VCaP (cell line): ENCODE measurements around the gene SPEN.
"Not testable (repeated sequence)": the region's sequence is repeated elsewhere in the genome, so short reads cannot be mapped to it uniquely, and the experiment has no call there.

Experiments
- H3K27ac ChIP-seq: fragments of 450-650 bp; 2 replicates; pipeline ENCODE4 v1.5.1; 2017
- TF ChIP-seq, protein P1 (sequence below): fragments of 450-650 bp; conservative IDR thresholded peaks from 2 replicates; pipeline ENCODE4 v1.5.1; 2017; ENCODE audit warnings: mild to moderate bottlenecking, moderate library complexity

The SPEN gene

DNA sequence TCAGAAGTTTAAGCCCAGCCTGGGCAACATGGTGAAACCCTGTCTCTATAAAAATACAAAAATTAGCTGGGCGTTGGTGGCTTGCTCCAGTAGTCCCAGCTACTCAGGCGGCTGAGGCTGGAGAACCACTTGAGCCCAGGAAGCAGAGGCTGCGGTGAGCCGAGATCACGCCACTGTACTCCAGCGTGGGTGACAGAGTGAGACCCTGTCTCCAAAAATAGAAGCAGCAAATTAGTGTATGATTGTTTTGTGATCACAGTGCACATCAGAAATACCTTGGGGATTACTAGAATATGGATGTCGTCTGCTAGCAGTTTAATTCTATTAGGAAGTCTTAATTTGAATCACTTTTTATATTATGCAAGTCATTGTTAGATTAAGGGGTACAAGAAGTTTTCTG lies 69.4 kb downstream of the SPEN start:
- H3K27ac ChIP-seq = no peak overlapping the region
- TF ChIP-seq, protein P1, sequence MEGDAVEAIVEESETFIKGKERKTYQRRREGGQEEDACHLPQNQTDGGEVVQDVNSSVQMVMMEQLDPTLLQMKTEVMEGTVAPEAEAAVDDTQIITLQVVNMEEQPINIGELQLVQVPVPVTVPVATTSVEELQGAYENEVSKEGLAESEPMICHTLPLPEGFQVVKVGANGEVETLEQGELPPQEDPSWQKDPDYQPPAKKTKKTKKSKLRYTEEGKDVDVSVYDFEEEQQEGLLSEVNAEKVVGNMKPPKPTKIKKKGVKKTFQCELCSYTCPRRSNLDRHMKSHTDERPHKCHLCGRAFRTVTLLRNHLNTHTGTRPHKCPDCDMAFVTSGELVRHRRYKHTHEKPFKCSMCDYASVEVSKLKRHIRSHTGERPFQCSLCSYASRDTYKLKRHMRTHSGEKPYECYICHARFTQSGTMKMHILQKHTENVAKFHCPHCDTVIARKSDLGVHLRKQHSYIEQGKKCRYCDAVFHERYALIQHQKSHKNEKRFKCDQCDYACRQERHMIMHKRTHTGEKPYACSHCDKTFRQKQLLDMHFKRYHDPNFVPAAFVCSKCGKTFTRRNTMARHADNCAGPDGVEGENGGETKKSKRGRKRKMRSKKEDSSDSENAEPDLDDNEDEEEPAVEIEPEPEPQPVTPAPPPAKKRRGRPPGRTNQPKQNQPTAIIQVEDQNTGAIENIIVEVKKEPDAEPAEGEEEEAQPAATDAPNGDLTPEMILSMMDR = no peak

GRCh38 chr1:15918962-15919715 lies 71.6 kb downstream of the SPEN start:
- no peak overlapping the region for H3K27ac ChIP-seq
- TF ChIP-seq, protein P1 = no peak

GRCh38 chr1:15923241-15923640 lies 75.7 kb downstream of the SPEN start:
- TF ChIP-seq, protein P1 = no peak
- H3K27ac ChIP-seq = no peak overlapping the region

GRCh38 chr1:15926448-15926847 lies 78.9 kb downstream of the SPEN start:
- H3K27ac ChIP-seq = not testable (repeated sequence)

GRCh38 chr1:15928971-15929965 lies 81.8 kb downstream of the SPEN start:
- TF ChIP-seq, protein P1 = no peak

GRCh38 chr1:15931401-15931800 lies 83.9 kb downstream of the SPEN start:
- TF ChIP-seq, protein P1 = no peak
- no peak overlapping the region for H3K27ac ChIP-seq

More at GRCh38 chr1:15928971-15929965, 81.8 kb downstream of the SPEN start:
- no peak overlapping the region for H3K27ac ChIP-seq

GRCh38 chr1:15931884-15932283 lies 84.4 kb downstream of the SPEN start:
- no peak overlapping the region for H3K27ac ChIP-seq
- TF ChIP-seq, protein P1 = no peak
